HG02884 (cell line): ENCODE results near the gene OR10A3.
A peak's percentile ranks its signal among the peaks of the same experiment; 100 is the strongest.

ENCODE experiments used
- ATAC-seq: cut with Tn5 transposase; IDR thresholded peaks from one replicate; pipeline ENCODE4 v1.9.1; 2021; ENCODE audit warnings: mild to moderate bottlenecking, moderate library complexity; ENCODE audit not compliant: unreplicated experiment

OR10A3 gene

DNA sequence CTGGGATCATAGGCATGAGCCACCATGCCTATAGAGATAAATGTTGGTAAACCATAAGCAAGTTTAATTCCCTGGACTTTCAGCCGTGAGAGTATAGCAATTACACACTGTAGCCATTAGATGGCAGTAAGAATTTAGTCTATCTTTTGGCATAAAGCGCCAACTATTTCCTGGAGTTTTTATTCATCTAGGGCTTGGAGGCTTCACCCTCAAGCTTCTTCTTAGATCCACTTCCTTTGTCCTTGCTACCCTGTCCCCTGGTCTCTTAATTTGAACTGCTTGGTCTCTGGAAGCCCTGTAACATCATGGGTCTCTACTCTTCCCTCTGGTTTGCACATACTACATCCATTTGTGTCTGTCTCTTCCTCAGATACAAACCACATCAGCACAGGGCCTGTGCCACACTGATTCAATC, 48.7 kb downstream of the OR10A3 start:
- ATAC-seq: peak; percentile 49

DNA sequence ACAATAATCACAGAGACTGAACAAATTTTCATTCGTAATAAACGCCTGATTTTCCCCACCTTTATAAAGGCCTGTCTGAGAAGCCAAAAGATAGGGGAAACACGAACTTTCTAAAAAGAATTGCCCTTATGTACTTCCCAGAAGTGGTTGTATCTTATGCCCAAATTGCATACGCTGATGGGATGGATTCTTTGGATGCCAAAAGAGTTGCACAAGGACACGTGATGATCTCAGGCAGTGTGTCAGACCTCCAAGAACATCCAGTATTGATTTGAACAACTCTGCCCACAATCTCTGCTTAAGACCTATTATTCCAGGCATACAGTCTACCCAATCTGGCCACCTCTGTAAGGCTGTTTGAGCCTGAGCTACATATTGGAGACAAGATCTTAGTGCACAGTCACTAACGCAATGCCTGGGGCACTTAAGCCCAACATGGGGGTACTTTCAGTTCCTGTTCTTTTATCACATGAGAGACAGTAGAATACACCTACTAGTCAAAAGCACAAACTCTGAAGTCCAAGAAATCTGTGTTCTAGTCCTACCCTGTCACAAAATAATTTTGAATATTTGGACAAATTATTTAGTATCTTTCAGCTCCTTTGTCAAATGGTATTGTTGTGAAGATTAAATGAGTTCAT, 49.3 kb downstream of the OR10A3 start:
- ATAC-seq: peak; percentile 56

DNA sequence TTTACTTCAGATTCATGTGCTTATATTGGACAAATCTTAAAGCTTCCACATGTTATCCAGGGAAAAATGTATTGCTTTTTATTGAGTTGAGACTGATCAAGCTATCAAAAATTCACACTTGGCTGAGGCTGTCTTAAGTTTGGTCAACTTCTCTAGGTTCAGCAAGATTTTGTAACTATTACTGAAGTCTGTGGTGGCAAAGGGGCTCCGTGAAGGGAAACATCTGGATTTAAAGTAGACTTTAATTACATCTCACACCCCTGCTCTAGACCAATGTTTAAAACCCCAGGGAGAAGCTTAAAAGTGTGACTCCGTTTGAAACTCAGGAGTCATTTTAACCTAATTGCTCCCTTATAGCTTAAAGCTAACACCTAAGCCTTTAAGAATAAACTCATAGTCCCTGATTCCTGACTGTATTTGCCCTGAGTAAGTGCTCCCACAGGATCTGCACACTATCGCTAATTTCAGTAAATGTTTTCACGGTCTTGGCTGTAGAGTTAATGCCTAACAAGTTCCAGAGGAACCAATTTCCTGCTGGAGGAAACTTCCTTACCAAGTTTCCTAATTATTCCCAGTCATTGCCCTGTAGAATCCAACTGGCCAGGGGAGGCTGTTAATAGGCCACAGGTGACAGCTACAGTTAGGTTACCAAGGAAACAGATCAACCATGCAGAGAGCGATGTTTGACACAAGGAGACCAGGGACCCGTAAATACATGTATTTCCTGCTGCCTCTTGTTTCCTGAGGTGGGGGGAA, 50.9 kb downstream of the OR10A3 start:
- ATAC-seq: no peak

DNA sequence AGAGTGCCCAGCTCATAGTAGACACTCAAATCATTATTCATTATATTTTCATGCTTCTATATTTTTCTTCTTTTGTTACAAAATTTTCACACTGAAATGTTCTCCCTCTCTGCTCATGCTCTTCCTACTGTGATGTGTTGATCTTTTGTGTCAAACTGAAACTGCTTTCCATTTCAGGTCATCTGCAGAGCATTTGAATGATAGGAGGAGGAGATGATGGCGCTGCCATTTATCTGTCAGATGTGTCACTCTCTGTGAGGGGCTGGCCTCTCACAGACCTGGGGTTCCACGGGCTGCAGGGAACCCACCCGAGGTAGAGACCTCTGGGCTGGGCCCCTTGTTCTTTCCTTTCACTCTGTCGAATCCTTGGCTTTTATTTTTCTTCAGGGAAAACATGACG, 51.5 kb downstream of the OR10A3 start:
- peak; percentile 52 for ATAC-seq
